T-helper 1 cell (primary cell): ENCODE results near the gene PDE6G.

Experiments
- DNase-seq, 5 donors: peaks; one replicate each; pipeline ENCODE4 v3.0.0-alpha.2; 2012 to 2020
- total RNA-seq, 4 donors: gene quantifications; one replicate each; lab custom pipeline; 2026; lab: John Stamatoyannopoulos, UW

PDE6G gene
- total RNA-seq, result 0 to 0.46 (median 0.10) reads per million in 4 donors

DNA sequence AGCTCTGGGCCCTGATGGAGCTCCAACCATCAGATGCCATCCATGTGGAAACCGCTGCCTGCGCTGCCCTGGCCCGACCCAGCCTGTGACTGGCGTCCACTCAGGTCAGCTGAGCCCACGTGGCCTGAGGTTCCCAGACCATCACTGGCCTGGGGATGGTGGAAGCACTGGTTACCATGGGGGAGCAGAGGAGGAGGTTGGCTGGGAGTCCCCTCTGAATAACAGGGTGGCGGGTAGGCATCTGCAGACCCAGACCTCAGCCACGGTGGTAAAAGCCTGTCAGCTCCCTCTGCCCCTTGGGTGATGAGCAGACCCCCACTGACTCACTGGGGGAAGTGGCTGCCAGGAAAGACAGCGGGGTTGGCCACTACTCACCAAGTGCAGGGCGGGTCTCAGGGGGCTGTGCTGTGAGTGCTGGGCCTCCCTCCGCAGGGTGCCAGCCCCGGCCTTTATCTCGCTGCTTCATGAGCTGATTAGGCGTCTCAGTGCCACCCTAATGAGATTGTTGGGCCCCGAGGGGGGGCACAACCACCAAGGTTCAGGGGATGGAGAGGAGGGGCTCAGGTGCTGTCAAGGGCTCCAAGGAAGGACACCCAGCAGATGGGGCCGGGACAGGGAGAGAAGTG, at the start of gene PDE6G:
Gene PDE6G (minus strand): TSS at position 425 of the 626 bp plus-strand sequence. CDS start 3,237 bp downstream, outside the sequence.
- no peak for DNase-seq

DNA sequence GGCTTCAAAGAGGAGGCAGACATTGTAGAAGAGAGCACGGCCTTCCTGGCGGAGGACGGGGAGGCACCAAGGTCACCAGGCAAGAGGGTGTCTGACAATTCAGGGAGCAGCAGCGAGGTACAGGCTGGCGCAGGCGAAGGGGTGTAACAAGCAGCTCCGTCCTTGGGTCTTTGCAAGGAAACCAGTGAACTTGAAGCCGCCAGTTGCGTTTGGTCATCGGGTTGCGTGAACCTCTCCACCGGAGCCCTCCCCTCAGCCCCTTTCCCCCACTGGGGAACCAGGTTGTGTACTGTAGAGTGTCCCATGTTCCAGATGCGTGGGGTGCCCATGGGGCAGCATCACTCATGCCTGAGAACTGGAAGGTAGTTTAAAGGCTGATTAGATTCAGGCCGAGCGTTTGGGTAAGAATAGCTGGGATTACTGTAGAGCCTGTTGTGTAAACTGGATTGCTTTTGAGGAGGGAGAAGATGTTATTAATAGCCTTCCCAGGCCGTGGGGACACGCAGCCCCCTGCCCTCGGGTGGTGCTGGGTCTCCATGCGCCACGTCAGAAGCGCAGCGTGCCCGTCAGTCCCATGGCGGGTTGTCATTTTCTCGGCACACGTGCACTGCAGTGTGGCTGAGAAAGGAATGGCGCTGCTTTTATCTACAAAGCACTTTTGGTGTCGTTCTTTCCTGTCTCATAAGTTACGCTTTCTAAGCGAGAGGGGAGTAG, 49.3 kb upstream of the PDE6G start:
- DNase-seq, result no peak

DNA sequence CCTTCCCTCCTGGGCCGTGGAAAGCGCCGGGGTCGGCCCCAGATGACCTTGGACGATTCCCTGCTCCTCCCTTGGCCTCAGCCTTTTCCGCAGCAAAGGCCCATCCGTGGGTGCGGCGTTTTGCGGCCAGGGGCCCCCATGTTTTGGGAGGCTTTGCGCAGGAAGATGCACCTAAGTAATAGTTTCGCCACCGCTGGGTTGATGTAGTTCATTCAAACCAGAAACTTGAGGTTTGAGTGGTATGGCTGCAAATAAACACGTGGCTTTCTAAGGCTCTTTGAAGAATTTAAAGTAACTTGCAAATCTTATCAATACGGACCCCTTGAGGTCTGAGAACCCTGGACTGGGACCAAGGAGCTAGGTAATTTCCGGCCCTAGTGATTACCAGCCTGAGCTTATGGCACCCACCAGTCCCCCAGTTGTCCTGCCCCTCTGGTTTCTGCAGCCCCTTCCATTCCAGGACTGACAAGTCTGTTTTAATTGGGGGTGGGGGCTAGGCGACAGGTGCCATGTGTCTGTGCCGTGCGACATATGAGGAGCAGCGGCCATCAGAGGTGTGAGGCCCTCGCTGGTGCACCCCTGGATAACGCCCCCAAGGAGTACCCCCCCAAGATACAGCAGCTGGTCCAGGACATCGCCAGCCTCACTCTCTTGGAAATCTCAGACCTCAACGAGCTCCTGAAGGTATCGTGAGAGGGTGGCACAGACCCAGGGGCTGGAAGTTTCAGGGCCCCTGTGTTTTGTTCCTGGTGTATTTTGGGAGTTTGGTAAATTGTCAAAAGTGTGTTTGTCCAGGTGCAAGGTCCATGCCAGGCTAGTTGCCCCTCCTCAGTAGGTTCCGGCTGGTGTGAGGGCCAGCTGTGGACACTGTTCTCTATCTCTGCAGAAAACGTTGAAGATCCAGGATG, 47.7 kb upstream of the PDE6G start:
- no peak for DNase-seq

DNA sequence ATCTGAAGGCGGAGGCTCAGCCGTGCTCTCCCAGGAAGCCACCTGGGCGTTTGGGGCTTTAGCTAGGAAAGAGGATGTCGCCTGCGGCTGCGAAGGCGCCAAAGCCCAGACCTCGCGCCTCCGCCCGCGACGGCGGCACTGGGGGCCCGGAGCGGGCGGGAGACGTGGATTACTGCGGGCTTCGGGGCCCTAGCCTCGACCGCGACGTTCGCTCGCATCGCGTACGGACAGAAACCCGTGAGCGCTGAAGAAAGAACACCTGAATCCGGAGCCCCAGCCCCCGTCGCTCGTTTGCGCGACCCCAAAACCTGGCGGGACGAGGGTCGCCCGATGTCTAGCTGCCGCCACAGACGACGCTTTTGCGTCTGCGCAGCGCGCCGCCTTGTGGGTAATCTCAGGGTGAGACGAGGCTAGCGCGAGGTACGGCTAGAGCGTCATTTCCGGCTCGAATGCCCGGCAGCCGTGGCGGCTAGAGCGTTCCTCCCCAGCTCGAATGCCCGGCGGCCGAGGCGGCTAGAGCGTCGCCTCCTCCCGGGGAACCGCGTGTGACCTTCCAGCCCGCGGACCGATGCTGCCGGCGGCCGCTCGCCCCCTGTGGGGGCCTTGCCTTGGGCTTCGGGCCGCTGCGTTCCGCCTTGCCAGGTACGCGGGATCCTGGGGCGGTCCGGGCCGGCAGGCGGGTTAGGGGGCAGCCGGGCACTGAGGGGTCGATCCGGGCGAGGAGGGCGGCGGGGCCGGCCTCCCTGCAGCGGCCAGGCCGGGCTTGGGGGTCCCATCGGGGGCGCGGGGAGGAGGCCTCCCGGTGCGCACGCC, 46.8 kb upstream of the PDE6G start, which contains the start of gene MRPL12:
Gene MRPL12 (plus strand): TSS at position 434 of the 813 bp plus-strand sequence. CDS start 135 bp downstream, at position 569.
- peak; percentile 76 to 91 (median 84) for DNase-seq

DNA sequence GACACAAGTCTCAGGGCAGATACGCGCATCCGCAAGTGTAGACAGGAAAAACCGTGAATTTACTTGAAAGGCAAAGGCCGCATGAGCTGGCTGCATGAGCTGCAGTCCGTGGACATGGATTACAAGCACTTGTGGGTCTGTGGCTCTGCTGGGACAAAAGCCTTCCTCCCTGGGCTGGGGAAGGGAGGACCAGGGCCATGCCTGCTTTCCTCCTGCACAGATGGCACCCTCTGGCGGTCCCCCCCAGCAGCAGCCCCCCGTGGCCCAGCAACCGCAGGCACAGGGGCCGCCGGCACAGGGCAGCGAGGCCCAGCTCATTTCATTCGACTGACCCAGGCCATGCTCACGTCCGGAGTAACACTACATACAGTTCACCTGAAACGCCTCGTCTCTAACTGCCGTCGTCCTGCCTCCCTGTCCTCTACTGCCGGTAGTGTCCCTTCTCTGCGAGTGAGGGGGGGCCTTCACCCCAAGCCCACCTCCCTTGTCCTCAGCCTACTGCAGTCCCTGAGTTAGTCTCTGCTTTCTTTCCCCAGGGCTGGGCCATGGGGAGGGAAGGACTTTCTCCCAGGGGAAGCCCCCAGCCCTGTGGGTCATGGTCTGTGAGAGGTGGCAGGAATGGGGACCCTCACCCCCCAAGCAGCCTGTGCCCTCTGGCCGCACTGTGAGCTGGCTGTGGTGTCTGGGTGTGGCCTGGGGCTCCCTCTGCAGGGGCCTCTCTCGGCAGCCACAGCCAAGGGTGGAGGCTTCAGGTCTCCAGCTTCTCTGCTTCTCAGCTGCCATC, 45.1 kb upstream of the PDE6G start:
- no peak for DNase-seq

DNA sequence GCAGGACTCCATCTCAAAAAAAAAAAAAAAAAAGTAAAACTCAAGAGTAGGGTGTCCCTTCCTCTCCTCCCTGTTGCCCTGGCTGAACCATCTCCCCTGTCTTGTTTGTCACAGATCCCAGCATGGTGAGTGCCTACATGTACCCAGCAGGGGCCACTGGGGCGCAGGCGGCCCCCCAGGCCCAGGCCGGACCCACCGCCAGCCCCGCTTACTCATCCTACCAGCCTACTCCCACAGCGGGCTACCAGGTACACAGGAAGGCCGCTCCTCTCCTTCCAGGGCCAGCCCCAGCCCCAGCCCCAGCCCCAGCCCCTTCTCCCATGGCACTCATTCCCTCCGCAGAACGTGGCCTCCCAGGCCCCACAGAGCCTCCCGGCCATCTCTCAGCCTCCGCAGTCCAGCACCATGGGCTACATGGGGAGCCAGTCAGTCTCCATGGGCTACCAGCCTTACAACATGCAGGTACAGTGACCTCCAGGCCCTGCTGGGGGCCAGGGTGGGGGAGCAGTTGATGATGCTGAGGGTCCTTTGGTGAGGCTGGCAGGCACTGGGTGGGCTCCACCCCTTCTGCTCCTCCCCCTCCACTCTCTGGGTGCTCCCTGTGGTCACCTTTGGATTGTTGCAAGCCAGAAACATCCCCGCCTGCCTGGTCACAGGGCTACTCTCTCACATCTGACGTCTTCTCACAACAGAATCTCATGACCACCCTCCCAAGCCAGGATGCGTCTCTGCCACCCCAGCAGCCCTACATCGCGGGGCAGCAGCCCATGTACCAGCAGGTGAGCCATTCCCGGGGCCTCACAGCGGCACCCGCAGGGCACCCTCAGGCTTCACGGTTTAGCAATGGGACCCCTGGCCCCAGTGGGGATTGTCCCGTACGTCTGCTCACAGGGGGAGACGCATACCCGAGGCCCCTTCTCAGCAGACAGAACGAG, 44.3 kb upstream of the PDE6G start:
- no peak for DNase-seq

DNA sequence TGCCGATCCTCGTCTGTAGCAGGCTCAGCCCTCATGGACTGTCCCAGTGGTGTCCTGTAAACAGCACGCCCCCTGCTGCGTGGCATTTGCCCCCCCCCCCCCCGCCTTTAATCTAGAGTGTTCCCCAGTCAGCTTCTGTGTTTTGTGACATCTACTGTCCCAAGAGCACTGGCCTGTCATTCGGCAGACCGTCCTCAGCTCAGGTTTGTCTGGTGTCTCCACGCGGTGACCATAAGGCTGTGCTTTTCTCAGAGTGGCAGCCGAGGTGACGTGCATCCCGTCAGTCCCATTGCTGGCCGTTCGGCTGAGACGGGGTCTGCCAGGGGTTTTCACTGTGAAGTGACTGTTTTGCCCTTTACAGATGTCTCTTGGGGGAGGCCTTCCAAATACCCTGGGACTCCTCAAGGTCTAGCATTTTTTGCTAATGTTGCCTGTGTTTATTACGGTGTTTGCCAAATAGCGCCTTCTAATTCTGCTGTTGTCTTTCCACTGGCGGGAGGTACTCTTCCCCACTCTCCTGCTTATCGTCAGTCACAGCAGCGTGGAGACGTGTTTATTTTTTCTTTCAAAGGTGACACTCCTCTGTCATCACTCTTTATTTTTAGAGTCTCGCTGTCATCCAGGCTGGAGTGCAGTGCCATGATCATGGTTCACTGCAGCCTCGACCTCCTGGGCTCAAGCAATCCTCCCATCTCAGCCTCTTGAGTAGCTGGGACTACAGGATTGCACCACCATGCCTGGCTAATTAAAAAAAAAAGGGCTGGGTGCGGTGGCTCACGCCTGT, 41.1 kb upstream of the PDE6G start:
- no peak for DNase-seq

DNA sequence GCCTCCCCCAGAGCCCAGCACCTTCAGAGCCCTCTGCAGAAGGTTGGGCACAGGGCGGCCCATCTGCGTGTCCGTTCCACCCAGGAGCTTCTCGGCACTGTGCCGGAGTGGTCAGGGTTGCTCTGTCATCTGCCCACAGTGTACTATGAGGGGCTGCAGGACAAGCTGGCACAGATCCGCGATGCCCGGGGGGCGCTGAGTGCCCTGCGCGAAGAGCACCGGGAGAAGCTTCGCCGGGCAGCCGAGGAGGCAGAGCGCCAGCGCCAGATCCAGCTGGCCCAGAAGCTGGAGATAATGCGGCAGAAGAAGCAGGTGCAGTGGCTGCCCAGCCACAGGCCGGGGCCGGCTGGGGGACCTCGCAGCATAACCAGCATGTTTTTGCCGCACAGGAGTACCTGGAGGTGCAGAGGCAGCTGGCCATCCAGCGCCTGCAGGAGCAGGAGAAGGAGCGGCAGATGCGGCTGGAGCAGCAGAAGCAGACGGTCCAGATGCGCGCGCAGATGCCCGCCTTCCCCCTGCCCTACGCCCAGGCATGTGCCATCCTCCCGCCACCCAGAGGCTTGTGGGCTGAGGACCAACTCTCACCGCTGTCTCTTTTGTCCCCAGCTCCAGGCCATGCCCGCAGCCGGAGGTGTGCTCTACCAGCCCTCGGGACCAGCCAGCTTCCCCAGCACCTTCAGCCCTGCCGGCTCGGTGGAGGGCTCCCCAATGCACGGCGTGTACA, 40.0 kb upstream of the PDE6G start:
- no peak for DNase-seq

DNA sequence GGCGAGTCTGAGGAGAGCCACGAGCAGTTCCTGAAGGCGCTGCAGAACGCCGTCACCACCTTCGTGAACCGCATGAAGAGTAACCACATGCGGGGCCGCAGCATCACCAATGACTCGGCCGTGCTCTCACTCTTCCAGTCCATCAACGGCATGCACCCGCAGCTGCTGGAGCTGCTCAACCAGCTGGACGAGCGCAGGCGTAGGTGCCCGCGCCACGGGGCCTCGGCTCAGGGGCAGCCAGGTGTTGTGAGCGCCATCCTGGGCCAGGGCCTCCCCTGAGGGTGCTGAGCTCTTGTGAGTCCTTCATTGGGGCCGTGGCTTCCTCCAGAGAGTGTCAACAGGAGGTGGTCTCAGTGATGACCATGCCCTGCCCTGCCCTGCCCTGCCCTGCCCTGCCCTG, 39.5 kb upstream of the PDE6G start:
- DNase-seq, result no peak

DNA sequence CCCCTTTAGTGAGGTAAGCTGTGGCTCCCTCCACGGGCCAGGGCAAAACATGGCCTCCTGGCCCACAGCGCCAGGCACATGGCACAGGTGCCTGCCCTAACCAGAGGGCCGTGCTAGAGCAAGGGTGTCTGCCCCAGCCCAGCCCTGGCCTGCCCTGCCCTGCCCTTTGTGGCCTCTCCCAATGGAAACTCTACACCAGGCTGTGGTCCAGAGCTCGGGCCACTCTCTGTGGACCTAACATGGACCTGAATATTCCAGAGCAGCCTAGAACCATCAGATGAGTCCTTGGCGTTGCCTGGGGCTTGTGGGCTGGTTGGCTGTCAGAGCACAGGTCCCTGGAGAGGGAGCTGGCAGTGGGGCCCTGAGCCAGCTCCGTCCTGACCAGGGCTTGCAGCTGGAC, 38.9 kb upstream of the PDE6G start:
- DNase-seq, result no peak

DNA sequence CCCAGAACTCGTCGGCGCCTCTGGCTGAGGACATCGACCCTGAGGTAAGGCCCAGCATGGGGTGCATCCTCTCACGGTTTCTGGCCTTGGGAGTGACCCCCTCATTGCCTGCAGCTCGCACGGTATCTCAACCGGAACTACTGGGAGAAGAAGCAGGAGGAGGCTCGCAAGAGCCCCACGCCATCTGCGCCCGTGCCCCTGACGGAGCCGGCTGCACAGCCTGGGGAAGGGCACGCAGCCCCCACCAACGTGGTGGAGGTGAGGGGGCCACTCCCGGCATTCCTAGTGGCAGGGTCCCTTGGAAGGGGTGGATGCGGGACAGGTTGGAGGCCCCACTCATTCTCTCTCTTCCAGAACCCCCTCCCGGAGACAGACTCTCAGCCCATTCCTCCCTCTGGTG, 38.5 kb upstream of the PDE6G start:
- DNase-seq, result no peak

DNA sequence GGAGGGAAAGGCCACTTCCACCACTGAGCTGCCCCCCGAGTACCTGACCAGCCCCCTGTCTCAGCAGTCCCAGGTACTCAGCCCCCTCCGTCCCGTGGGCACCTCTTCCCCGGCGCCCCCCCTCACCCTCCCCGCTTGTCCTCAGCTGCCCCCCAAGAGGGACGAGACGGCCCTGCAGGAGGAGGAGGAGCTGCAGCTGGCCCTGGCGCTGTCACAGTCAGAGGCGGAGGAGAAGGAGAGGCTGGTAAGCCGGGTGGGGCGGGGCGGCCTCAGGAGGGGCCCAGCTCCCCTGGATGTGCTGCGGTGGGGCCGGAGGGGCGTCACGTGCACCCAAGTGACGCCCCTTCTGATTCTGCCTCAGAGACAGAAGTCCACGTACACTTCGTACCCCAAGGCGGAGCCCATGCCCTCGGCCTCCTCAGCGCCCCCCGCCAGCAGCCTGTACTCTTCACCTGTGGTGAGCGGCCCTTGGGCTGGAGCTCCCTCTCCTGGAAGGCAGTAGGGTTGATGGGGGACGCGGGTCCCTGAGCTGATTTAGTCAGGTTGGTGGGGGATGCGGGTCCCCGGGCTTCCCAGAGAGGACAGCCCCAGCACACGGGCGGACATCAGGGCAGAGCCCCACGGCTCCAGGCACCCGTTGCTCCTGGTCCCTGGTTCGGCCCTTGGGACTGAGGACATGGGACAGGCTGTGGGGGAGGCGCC, 37.3 kb upstream of the PDE6G start:
- DNase-seq, result no peak

DNA sequence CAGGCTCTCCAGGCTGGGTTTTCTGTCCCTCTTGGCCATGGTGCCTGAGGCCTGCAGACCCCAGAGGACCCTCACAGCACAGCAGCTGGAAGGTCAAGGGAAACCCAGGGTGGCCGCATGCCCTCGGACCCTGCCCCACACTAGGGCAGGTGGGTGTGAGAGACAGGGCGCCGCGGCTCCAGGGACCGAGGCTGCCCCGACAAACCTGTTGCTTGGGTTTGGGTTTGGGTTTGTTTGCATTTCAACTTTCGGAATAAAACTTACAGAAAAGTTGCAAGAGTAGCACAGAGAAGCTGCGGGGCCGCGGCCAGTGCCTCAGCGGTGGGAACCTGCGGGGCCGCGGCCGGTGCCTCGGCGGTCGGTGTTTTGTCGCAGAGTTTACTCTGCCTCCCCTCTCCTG, 35.3 kb upstream of the PDE6G start:
- no peak for DNase-seq

DNA sequence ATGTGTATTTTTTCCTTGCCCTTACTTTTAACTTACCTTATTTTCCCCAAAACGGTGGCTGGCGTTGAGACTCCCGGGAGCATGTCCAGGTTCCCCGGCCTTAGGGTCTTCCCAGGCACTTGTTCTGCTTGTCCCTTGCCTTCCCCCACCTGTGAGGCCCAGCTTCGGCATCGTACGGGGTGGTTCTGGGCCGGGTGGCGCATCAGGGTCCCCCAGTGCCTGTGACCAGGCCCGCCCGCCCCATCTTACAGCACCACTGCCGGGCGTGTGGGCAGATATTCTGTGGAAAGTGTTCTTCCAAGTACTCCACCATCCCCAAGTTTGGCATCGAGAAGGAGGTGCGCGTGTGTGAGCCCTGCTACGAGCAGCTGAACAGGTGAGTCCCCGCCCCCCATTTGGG, 34.9 kb upstream of the PDE6G start:
- no peak for DNase-seq

DNA sequence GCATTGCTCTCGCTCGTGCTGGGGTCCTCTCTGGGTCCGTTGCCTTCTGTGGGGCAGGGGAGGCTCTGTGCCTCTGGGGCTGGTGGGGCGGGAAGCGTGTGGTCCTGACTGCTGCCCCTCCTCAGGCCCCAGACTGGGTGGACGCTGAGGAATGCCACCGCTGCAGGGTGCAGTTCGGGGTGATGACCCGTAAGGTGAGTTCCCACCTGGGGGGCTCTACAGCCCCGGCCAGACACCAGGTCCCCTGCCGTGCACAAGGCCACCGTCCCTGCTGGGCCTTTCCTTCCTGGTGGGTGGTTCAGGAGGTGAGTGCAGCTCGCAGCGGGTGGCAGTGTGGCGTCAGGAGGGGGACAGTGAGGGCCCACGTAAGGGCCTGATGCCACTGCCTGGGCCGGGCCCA, 34.2 kb upstream of the PDE6G start:
- no peak for DNase-seq

DNA sequence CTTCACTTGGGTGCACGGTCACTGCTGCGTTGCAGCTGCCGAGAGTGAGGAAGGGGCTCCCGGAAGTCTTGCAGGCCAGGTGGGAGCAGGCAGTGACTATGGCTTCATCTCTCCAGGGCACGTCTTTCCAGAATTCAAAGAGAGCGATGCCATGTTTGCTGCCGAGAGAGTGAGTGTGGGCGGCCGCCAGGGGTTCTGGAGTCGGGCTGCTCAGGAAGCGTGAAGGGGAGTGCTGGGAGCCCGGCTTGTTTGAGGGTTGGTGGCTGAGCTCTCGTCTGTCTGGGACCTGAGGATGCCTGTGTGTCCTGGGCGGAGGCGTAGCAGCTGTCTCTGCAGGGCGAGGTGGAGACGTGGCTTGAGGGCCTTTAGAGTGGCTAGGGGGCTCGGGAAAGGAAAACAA, 33.7 kb upstream of the PDE6G start:
- DNase-seq, result no peak

DNA sequence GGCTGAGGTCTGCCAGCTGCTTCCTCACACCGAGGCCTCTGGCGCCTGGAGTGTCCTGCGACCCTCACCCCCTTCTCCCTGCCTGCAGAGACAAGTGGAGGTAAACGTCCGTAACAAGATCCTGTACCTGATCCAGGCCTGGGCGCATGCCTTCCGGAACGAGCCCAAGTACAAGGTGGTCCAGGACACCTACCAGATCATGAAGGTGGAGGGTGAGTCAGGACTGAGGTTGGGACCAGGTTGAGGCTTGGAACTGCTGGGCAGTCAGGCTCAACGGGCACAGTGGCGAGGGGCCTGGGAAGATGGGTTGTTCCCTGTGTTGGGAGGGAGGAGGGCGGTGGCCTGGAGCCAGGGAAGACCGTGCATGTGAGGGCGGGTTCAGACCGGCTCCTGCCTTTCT, 32.3 kb upstream of the PDE6G start:
- DNase-seq, result no peak
